Activated naive CD8-positive, alpha-beta T cell treated with anti-CD3 and anti-CD28 coated beads for 36 hours (primary cell): Measurements from ENCODE around the gene VPS50. TPM values are rescaled to one million over a fixed set of nuclear protein-coding genes. Genes with fewer than 3 reads are reported as not detected.
"Not testable (repeated sequence)": the region's sequence is repeated elsewhere in the genome, so short reads cannot be mapped to it uniquely, and the experiment has no call there.

Experiments used
- DNase-seq: peaks from one replicate; pipeline ENCODE4 v3.0.0; 2021
- H3K27ac Mint-ChIP-seq: one replicate; pipeline ENCODE4 v1.8.0; 2022; ENCODE audit warnings: mild to moderate bottlenecking, moderate library complexity, mixed read lengths
- H3K27me3 Mint-ChIP-seq: one replicate; pipeline ENCODE4 v1.8.0; 2022; ENCODE audit warnings: mild to moderate bottlenecking, mixed read lengths
- H3K36me3 Mint-ChIP-seq: one replicate; pipeline ENCODE4 v1.8.0; 2021; ENCODE audit warnings: mild to moderate bottlenecking, mixed read lengths
- H3K4me1 Mint-ChIP-seq: one replicate; pipeline ENCODE4 v1.8.0; 2021; ENCODE audit warnings: mixed read lengths
- H3K4me3 Mint-ChIP-seq: one replicate; pipeline ENCODE4 v1.8.0; 2022; ENCODE audit warnings: mild to moderate bottlenecking, moderate library complexity, mixed read lengths
- H3K9me3 Mint-ChIP-seq: one replicate; pipeline ENCODE4 v1.8.0; 2022; ENCODE audit warnings: mixed read lengths
- total RNA-seq, 2 experiments: library from RNA; stranded (reverse); gene quantifications; one replicate each; pipeline ENCODE4 v1.2.3, GENCODE V29; 2021

Gene VPS50
- total RNA-seq, 2 experiments from 2014 or later, result 18.0 to 18.3 TPM

GRCh38 chr7:93337052-93337451, 104.9 kb downstream of the VPS50 start:
- peaks cover 22% of the 10 kb centered on the region for H3K36me3 Mint-ChIP-seq

GRCh38 chr7:93342178-93342577, 110.0 kb downstream of the VPS50 start:
- not testable (repeated sequence) for H3K9me3 Mint-ChIP-seq, DNase-seq, H3K27ac Mint-ChIP-seq, H3K4me3 Mint-ChIP-seq, H3K27me3 Mint-ChIP-seq, H3K4me1 Mint-ChIP-seq
- peaks cover 27% of the 10 kb centered on the region for H3K36me3 Mint-ChIP-seq

More at GRCh38 chr7:93337052-93337451, 104.9 kb downstream of the VPS50 start:
- no peak for DNase-seq
- Mint-ChIP-seq H3K4me1 (no peaks in the 10 kb centered on the region), H3K27me3 (no peaks in the 10 kb centered on the region), H3K9me3 (peaks cover 1% of the 10 kb centered on the region), H3K4me3 (no peak overlapping the region), H3K27ac (no peak overlapping the region)

GRCh38 chr7:93350338-93350737, 118.2 kb downstream of the VPS50 start:
- H3K27ac Mint-ChIP-seq, result peak overlapping the region; percentile 78
- H3K27me3 Mint-ChIP-seq, result no peaks in the 10 kb centered on the region
- H3K9me3 Mint-ChIP-seq, result no peaks in the 10 kb centered on the region

GRCh38 chr7:93352881-93353280, 120.7 kb downstream of the VPS50 start:
- no peaks in the 10 kb centered on the region for H3K9me3 Mint-ChIP-seq
- peaks cover 9% of the 10 kb centered on the region for H3K36me3 Mint-ChIP-seq
- peaks cover 7% of the 10 kb centered on the region for H3K4me1 Mint-ChIP-seq
- H3K27me3 Mint-ChIP-seq, result no peaks in the 10 kb centered on the region
- H3K4me3 Mint-ChIP-seq, result no peak overlapping the region
- H3K27ac Mint-ChIP-seq, result no peak overlapping the region
- no peak for DNase-seq

More at GRCh38 chr7:93350338-93350737, 118.2 kb downstream of the VPS50 start:
- DNase-seq, result no peak
- Mint-ChIP-seq H3K36me3 (peaks cover 6% of the 10 kb centered on the region), H3K4me1 (peaks cover 7% of the 10 kb centered on the region), H3K4me3 (no peak overlapping the region)

GRCh38 chr7:93354815-93355214, 122.6 kb downstream of the VPS50 start:
- Mint-ChIP-seq H3K9me3 (no peaks in the 10 kb centered on the region), H3K27me3 (no peaks in the 10 kb centered on the region), H3K4me3 (no peak overlapping the region), H3K36me3 (peaks cover 12% of the 10 kb centered on the region), H3K4me1 (peaks cover 7% of the 10 kb centered on the region), H3K27ac (no peak overlapping the region)
- no peak for DNase-seq

GRCh38 chr7:93359520-93360198, 127.5 kb downstream of the VPS50 start:
- Mint-ChIP-seq H3K36me3 (peaks cover 7% of the 10 kb centered on the region), H3K27me3 (no peaks in the 10 kb centered on the region), H3K9me3 (no peaks in the 10 kb centered on the region), H3K27ac (no peak overlapping the region), H3K4me3 (no peak overlapping the region), H3K4me1 (no peaks in the 10 kb centered on the region)
- no peak for DNase-seq

GRCh38 chr7:93361853-93362252, 129.7 kb downstream of the VPS50 start:
- H3K4me3 Mint-ChIP-seq, result no peak overlapping the region
- H3K4me1 Mint-ChIP-seq, result no peaks in the 10 kb centered on the region
- DNase-seq, result no peak
- no peaks in the 10 kb centered on the region for H3K27me3 Mint-ChIP-seq
- H3K27ac Mint-ChIP-seq, result no peak overlapping the region
- H3K9me3 Mint-ChIP-seq, result no peaks in the 10 kb centered on the region
- peaks cover 6% of the 10 kb centered on the region for H3K36me3 Mint-ChIP-seq

GRCh38 chr7:93364806-93365205, 132.6 kb downstream of the VPS50 start:
- no peak for DNase-seq
- no peak overlapping the region for H3K4me3 Mint-ChIP-seq
- peaks cover 4% of the 10 kb centered on the region for H3K9me3 Mint-ChIP-seq
- no peaks in the 10 kb centered on the region for H3K36me3 Mint-ChIP-seq
- H3K4me1 Mint-ChIP-seq, result no peaks in the 10 kb centered on the region
- no peak overlapping the region for H3K27ac Mint-ChIP-seq
- H3K27me3 Mint-ChIP-seq, result no peaks in the 10 kb centered on the region

GRCh38 chr7:93365341-93365740, 133.2 kb downstream of the VPS50 start:
- Mint-ChIP-seq H3K27ac (no peak overlapping the region), H3K36me3 (no peaks in the 10 kb centered on the region), H3K9me3 (peaks cover 4% of the 10 kb centered on the region), H3K27me3 (no peaks in the 10 kb centered on the region), H3K4me1 (no peaks in the 10 kb centered on the region), H3K4me3 (no peak overlapping the region)
- no peak for DNase-seq

GRCh38 chr7:93366816-93367215, 134.7 kb downstream of the VPS50 start:
- no peaks in the 10 kb centered on the region for H3K4me1 Mint-ChIP-seq
- H3K9me3 Mint-ChIP-seq, result peaks cover 4% of the 10 kb centered on the region
- no peak for DNase-seq
- no peak overlapping the region for H3K4me3 Mint-ChIP-seq
- H3K27ac Mint-ChIP-seq, result no peak overlapping the region
- H3K27me3 Mint-ChIP-seq, result no peaks in the 10 kb centered on the region
- H3K36me3 Mint-ChIP-seq, result no peaks in the 10 kb centered on the region

GRCh38 chr7:93367254-93367653, 135.1 kb downstream of the VPS50 start:
- H3K27me3 Mint-ChIP-seq, result no peaks in the 10 kb centered on the region
- peaks cover 4% of the 10 kb centered on the region for H3K9me3 Mint-ChIP-seq
- DNase-seq, result no peak
- no peaks in the 10 kb centered on the region for H3K4me1 Mint-ChIP-seq
- H3K4me3 Mint-ChIP-seq, result no peak overlapping the region
- no peak overlapping the region for H3K27ac Mint-ChIP-seq
- H3K36me3 Mint-ChIP-seq, result no peaks in the 10 kb centered on the region

GRCh38 chr7:93370937-93371336, 138.8 kb downstream of the VPS50 start:
- not testable (repeated sequence) for H3K4me1 Mint-ChIP-seq, H3K27ac Mint-ChIP-seq, H3K4me3 Mint-ChIP-seq, DNase-seq, H3K36me3 Mint-ChIP-seq, H3K9me3 Mint-ChIP-seq
- H3K27me3 Mint-ChIP-seq, result peaks cover 11% of the 10 kb centered on the region

- Mint-ChIP-seq H3K27me3 (peaks cover 17% of the 10 kb centered on the region), H3K36me3 (no peaks in the 10 kb centered on the region), H3K9me3 (peaks cover 4% of the 10 kb centered on the region), H3K27ac (no peak overlapping the region), H3K4me1 (no peaks in the 10 kb centered on the region), H3K4me3 (no peak overlapping the region)
- no peak for DNase-seq
These were observed 141.4 kb downstream of the VPS50 start for GRCh38 chr7:93373537-93373936.

GRCh38 chr7:93374345-93374940, 142.3 kb downstream of the VPS50 start:
- no peak for DNase-seq
- H3K27me3 Mint-ChIP-seq, result peaks cover 17% of the 10 kb centered on the region
- no peaks in the 10 kb centered on the region for H3K4me1 Mint-ChIP-seq
- no peak overlapping the region for H3K27ac Mint-ChIP-seq
- no peaks in the 10 kb centered on the region for H3K36me3 Mint-ChIP-seq
- no peak overlapping the region for H3K4me3 Mint-ChIP-seq
- no peaks in the 10 kb centered on the region for H3K9me3 Mint-ChIP-seq

- Mint-ChIP-seq H3K27ac (no peak overlapping the region), H3K9me3 (no peaks in the 10 kb centered on the region), H3K4me1 (no peaks in the 10 kb centered on the region), H3K27me3 (peaks cover 17% of the 10 kb centered on the region), H3K4me3 (no peak overlapping the region), H3K36me3 (no peaks in the 10 kb centered on the region)
- DNase-seq, result no peak
These were observed 143.4 kb downstream of the VPS50 start for GRCh38 chr7:93375603-93376002.

GRCh38 chr7:93378131-93378760, 146.1 kb downstream of the VPS50 start:
- H3K36me3 Mint-ChIP-seq, result no peaks in the 10 kb centered on the region
- peaks cover 11% of the 10 kb centered on the region for H3K27me3 Mint-ChIP-seq
- H3K27ac Mint-ChIP-seq, result no peak overlapping the region

More at GRCh38 chr7:93378131-93378760, 146.1 kb downstream of the VPS50 start:
- H3K4me1 Mint-ChIP-seq, result no peaks in the 10 kb centered on the region
- no peak for DNase-seq
- H3K4me3 Mint-ChIP-seq, result no peak overlapping the region
- no peaks in the 10 kb centered on the region for H3K9me3 Mint-ChIP-seq
